WTC11 (cell line): ENCODE data around the gene GRAMD2A.

Source experiments
- CREM ChIP-seq: sonication (generic); formaldehyde crosslinking; IDR thresholded peaks from 2 replicates; pipeline ENCODE4 v1.8.1; 2022; ENCODE audit warnings: mild to moderate bottlenecking, missing genetic modification reagents, moderate library complexity
- CTCF ChIP-seq: fragments of 200-600 bp; IDR thresholded peaks from 2 replicates; pipeline ENCODE4 v1.8.0; 2022; ENCODE audit warnings: antibody characterized with exemption
- ETV6 ChIP-seq: sonication (generic); formaldehyde crosslinking; IDR thresholded peaks from 2 replicates; pipeline ENCODE4 v1.8.1; 2022; ENCODE audit warnings: mild to moderate bottlenecking, missing genetic modification reagents
- FOXJ3 ChIP-seq: sonication (generic); formaldehyde crosslinking; IDR thresholded peaks from 2 replicates; pipeline ENCODE4 v1.9.0; 2021; ENCODE audit warnings: missing genetic modification reagents, mild to moderate bottlenecking, borderline replicate concordance
- GTF2I ChIP-seq: fragments of 250-450 bp; sonication (Bioruptor Pico); conservative IDR thresholded peaks from 2 replicates; pipeline ENCODE4 v1.4.0; 2021; ENCODE audit warnings: mild to moderate bottlenecking
- KAT7 ChIP-seq: sonication (generic); formaldehyde crosslinking; IDR thresholded peaks from 2 replicates; pipeline ENCODE4 v1.8.1; 2023; ENCODE audit warnings: missing genetic modification reagents, mild to moderate bottlenecking, borderline replicate concordance
- SP1 ChIP-seq: sonication (generic); formaldehyde crosslinking; conservative IDR thresholded peaks from 2 replicates; pipeline ENCODE4 v1.8.1; 2022; ENCODE audit warnings: missing genetic modification reagents
- USF1 ChIP-seq: sonication (generic); formaldehyde crosslinking; IDR thresholded peaks from 2 replicates; pipeline ENCODE4 v1.8.0; 2022; ENCODE audit warnings: mild to moderate bottlenecking, missing genetic modification reagents

- TF ChIP-seq FOXJ3 (CRISPR knock-in tag) = no peak
- no peak for TF ChIP-seq CTCF
- TF ChIP-seq GTF2I (CRISPR knock-in tag) = no peak
- no peak for TF ChIP-seq KAT7 (CRISPR knock-in tag)
- no peak for TF ChIP-seq SP1 (CRISPR knock-in tag)
- TF ChIP-seq CREM = no peak
- no peak for TF ChIP-seq ETV6 (CRISPR knock-in tag)
- TF ChIP-seq USF1 (CRISPR knock-in tag) = no peak
These were observed 17.5 kb downstream of the GRAMD2A start for GRCh38 chr15:72179950-72180581.
